ENCODE data around the gene THBD.

THBD gene

GRCh38 chr20:23090147-23090546 lies 40.7 kb upstream of the THBD start:
- no peak for TF ChIP-seq CTCF (IDR thresholded peaks at IDR 0.05)

DNA sequence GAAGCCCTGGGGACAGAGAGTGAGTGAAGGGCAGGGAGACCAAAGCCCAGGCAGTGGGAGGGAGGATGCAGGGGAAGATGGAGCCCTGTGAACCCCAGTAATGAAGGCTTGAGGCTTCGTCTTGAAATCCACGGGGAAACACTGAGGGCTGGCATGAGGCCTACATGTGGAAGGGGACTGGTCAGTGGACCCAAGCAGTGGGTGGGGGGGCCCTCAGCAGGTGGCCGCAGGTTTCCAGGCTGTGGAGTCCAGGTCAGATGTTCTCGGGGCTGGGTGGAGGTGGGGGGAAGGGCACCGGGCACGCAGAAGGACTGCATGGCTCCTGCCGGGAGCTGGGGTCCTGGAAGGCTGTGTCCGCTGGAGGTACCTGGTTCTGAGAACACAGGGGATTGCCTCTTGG lies 39.4 kb upstream of the THBD start:
- no peak for TF ChIP-seq CTCF (IDR thresholded peaks at IDR 0.05)
- H3K4me3 ChIP-seq: no peak overlapping the region
- no peak overlapping the region for H3K27ac ChIP-seq
- no peak for DNase-seq (ENCODE audit: low spot score)

More at GRCh38 chr20:23090147-23090546, 40.7 kb upstream of the THBD start:
- Histone ChIP-seq H3K4me3 (no peak overlapping the region), H3K27ac (no peak overlapping the region)
- no peak for DNase-seq (ENCODE audit: low spot score)

- TF ChIP-seq CTCF (IDR thresholded peaks at IDR 0.05): no peak
- DNase-seq (ENCODE audit: low spot score): no peak
- Histone ChIP-seq H3K4me3 (no peak overlapping the region), H3K27ac (peak overlapping the region; percentile 85 to 98)
Observed at GRCh38 chr20:23087587-23088251, 38.2 kb upstream of the THBD start.

- TF ChIP-seq CTCF (IDR thresholded peaks at IDR 0.05): no peak
- no peak for DNase-seq (ENCODE audit: low spot score)
Observed at GRCh38 chr20:23086931-23087411, 37.5 kb upstream of the THBD start.

DNA sequence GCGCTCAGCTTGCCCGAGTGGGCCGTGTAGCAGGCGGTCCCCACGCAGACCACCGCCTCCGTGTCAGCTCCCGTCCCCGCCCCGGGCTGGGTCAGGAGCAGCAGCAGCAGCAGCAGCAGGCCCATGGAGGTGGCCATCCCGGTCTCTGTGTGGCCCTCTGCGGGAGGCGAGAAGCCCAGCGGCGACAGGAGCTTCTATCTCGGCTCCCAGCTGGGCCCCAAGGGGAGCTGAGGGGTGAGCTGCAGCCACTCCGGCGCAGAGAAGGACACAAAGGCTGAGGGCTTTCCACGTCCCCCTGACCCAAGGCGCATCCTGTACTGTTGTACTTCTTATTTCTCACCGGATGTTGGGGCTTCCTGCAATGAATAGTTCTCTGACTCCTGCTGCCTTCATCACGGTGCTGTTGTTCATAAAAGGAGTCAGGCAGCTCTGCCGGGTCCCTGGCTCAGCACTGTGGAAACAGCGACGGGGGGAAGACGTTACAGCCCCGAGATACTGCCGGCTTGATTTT lies 36.6 kb upstream of the THBD start, which contains the start of gene CD93:
CD93 (minus strand) TSS at position 269 of the 511 bp plus-strand sequence; CDS start at position 137, 132 bp downstream.
- no peak for DNase-seq (ENCODE audit: low spot score)
- TF ChIP-seq CTCF (IDR thresholded peaks at IDR 0.05): no peak
- Histone ChIP-seq H3K4me3 (peak within 1 kb of the TSS; percentile 71), H3K27ac (peak within 1 kb of the TSS; percentile 85 to 98)

More at GRCh38 chr20:23086931-23087411, 37.5 kb upstream of the THBD start:
- Histone ChIP-seq H3K27ac (peak overlapping the region; percentile 85 to 98), H3K4me3 (peak overlapping the region; percentile 71)

- peak overlapping the region; percentile 71 for H3K4me3 ChIP-seq
- no peak for DNase-seq (ENCODE audit: low spot score)
- TF ChIP-seq CTCF (IDR thresholded peaks at IDR 0.05): no peak
- H3K27ac ChIP-seq: peak overlapping the region; percentile 85 to 98
Observed at GRCh38 chr20:23085436-23086055, 36.1 kb upstream of the THBD start.

All from coronary artery (tissue), 2 donors.